AG04449 (cell line): ENCODE results near the gene MPC2.

Experiments used
- CTCF ChIA-PET: fragments of 350-600 bp; formaldehyde crosslinking; extraction: SDS; loops from one replicate; lab custom pipeline; 2021; ENCODE audit warnings: antibody characterized with exemption; lab: Yijun Ruan, JAX
- POLR2A ChIA-PET: fragments of 400-600, 350-600 bp; formaldehyde crosslinking; extraction: SDS; loops from one replicate; lab custom pipeline; 2020; ENCODE audit warnings: antibody characterized with exemption, inconsistent platforms; lab: Yijun Ruan, JAX
- DNase-seq: peaks from one replicate; pipeline ENCODE4 v3.0.0-alpha.2; 2010; ENCODE audit warnings: low read depth, low spot score
- H3K4me3 ChIP-seq: 2 replicates; pipeline ENCODE4 v1.5.1; 2011; ENCODE audit warnings: low read depth, mild to moderate bottlenecking, control low read depth, low read length
- CTCF ChIP-seq: IDR thresholded peaks from one replicate; pipeline ENCODE4 v1.5.1; 2011; ENCODE audit warnings: mild to moderate bottlenecking, moderate library complexity, low read length, control low read depth, inconsistent platforms; ENCODE audit not compliant: insufficient read depth; ENCODE audit errors: missing control alignments

The MPC2 gene

DNA sequence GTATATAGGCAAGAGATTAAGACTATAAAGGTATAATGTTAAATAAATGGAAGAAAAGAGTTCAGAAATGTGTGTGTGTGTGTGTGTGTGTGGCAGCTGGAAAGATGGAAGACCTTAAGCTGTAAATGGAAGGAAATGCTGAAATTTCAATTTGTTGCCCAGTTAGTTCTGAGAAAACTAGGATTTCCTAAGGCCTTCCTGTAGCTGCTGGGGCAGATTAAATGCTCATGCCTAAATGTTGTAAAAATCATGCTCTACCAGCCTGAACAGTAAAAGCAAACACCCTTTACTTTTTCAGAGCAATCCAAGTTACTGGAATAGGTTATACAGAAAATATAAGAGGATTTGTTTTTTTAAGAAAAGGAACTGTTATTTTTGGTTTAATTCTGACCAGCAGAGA lies 31.2 kb downstream of the MPC2 start:
- CTCF ChIA-PET = interaction anchor here (1.2 to 2.1 kb wide), 3 partner anchors 9 to 185 kb away, joined by 3 to 7 read pairs (median 3); partner anchors contain the start of gene ADCY10
- H3K4me3 ChIP-seq = no peak overlapping the region
- no peak for TF ChIP-seq CTCF
- no peak for DNase-seq
- POLR2A ChIA-PET = interaction anchor here (0.5 to 0.9 kb wide), 2 partner anchors 9 to 190 kb away, joined by 3 to 4 read pairs; no protein-coding TSS in a partner anchor

DNA sequence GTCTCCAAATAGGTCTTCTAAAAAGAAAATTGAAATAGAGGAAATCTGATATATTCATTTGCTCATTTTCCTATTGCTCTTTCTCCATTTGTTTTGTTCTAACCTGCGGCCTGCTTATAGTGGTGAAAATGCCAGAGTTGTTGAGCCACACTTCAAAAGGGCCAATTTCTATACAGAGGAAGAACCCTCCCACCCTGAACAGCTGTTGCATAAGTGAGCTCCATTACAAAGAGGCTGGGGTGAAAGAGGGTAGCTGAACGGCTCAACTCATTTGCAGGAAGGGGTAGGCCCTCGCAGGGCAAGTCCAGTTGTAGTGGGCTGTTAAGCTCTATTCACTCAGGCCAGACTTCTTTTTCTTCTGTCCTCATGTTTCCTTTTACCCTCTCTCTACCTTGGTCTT lies 31.7 kb downstream of the MPC2 start:
- TF ChIP-seq CTCF = no peak
- no peak overlapping the region for H3K4me3 ChIP-seq
- ChIA-PET CTCF (interaction anchor here (1.2 to 2.1 kb wide), 3 partner anchors 9 to 184 kb away, joined by 3 to 7 read pairs (median 3); partner anchors contain the start of gene ADCY10), POLR2A (interaction anchor here (0.5 to 0.9 kb wide), 2 partner anchors 8 to 190 kb away, joined by 3 to 4 read pairs; no protein-coding TSS in a partner anchor)
- DNase-seq = no peak

- ChIA-PET CTCF (interaction anchor here (1.1 to 2.1 kb wide), 4 partner anchors 10 to 184 kb away, joined by 3 to 7 read pairs (median 3); partner anchors contain the start of gene ADCY10), POLR2A (interaction anchor here (0.9 kb wide), 1 partner anchor 189 kb away, joined by 4 read pairs; no protein-coding TSS in a partner anchor)
- no peak overlapping the region for H3K4me3 ChIP-seq
- no peak for TF ChIP-seq CTCF
- DNase-seq = peak; percentile 53
Measured at GRCh38 chr1:167904652-167905130, 32.2 kb downstream of the MPC2 start.

DNA sequence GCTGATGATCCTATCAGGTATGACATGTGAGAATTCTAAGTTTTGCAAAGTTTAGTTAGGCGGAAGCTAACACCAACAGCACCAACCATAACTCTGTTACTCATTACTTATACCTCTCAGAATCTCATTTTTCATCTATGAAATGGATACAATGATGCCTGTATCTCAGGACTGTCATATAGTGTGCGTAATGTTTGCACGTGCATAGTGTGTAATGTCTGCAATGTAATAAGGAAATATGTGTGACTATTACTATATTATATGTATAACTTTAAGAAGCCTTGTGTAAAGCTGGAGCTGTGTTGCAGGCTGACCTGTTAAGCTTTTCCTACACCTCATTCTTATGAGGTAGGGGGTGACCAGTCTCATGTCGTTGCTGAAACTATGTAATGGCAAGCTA lies 36.0 kb downstream of the MPC2 start:
- no peak for TF ChIP-seq CTCF
- ChIA-PET POLR2A (no interaction called here), CTCF (interaction anchor here (1.3 kb wide), 1 partner anchor 244 kb away, joined by 3 read pairs; no protein-coding TSS in a partner anchor)
- no peak for DNase-seq
- H3K4me3 ChIP-seq = no peak overlapping the region

- CTCF ChIA-PET = no interaction called here
- POLR2A ChIA-PET = no interaction called here
- no peak overlapping the region for H3K4me3 ChIP-seq
- no peak for DNase-seq
- no peak for TF ChIP-seq CTCF
Measured at GRCh38 chr1:167899253-167899681, 37.6 kb downstream of the MPC2 start.

DNA sequence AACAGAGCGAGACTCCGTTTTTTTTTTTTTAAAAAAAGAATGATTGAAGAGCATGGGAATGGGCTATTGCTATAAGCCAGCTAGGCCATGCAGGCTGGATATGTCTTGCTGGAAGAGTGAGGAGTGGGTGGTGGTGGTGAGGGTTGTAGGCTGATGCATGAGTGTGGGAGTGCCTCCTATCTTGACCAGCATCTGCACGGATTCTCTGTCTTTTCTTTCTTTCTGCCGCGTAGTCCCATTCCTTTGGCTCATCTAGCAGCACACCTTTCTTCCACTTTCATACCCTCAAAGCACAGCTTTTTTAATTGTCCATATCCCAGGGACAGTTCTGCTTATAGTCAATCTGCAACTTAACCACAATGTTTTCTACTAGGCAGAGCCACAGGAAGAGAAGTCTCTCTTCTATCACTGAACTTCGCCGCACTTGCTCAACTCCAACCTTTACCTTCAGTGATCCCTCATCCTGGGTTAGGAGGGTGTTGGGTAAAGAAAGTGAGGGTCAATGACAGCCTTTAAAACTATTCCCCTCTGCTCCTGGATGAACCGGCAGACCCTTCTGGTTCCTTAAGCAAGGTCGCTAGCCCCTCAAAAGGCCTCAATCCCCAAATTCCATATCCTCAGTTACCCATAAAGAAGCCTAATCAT lies 38.2 kb downstream of the MPC2 start:
- CTCF ChIA-PET = no interaction called here
- TF ChIP-seq CTCF = no peak
- DNase-seq = no peak
- POLR2A ChIA-PET = no interaction called here
- no peak overlapping the region for H3K4me3 ChIP-seq
